ENCODE data around the gene QKI.

DNA sequence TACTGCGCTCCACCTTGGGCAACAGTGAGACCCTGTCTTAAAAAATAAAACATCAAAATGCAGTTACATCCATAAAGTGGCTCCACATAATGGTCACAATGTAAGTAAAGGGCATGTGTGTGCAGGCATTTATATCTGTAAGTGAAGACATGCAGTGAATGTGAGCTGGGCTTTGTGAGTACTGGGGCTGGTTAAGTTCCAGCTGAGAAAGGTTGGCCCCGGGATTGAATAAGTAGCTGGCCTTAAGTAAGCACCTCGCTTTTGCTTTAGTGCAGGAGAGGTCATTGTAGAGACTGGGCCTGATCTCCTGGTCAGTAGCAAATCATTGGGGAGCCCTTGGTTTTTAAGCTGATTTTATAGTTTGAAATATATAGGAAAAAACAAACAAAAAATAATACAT is 8.0 kb downstream of the QKI start:
- TF ChIP-seq GATA2 (IDR thresholded peaks at IDR 0.05; ENCODE audit: low read depth, low read length): no peak
- no peak for TF ChIP-seq GATA3 (IDR thresholded peaks at IDR 0.05; ENCODE audit: low read depth, low read length)

Measured in SH-SY5Y (cell line).